Measurements from ENCODE around the gene SPRED2. TPM values are rescaled to one million over a fixed set of nuclear protein-coding genes. Genes with fewer than 3 reads are reported as not detected.

SPRED2 gene
- total and polyA plus RNA-seq, 2 of the 8 experiments (the other 6 are each of a cell fraction or from before 2014, with no cell fraction given), result 15.3 to 22.5 TPM

- POLR2A ChIA-PET (ENCODE audit: partially characterized antibody), result no interaction called here
- Histone ChIP-seq H2BK5ac (ENCODE audit: low read depth, low read length) (no peak overlapping the region), H3K4me2 (ENCODE audit: insufficient read depth in 1 of 2, low read depth in 2 of 2, low read length in 2 of 2) (no peak overlapping the region), H3K4me1 (replicated peaks in 1 of 4; ENCODE audit: control insufficient read depth in 3 of 4, insufficient read depth in 4 of 4, low read length in 3 of 4) (peaks cover 0 to 2% (median 0%) of the 10 kb centered on the region in 4 experiments; a peak in 1 of 7 replicates), H2BK120ac (replicated peaks; ENCODE audit: low read depth, low read length) (no peak overlapping the region), H2BK12ac (ENCODE audit: low read depth, low read length) (no peak overlapping the region), H2AFZ (ENCODE audit: low read length) (no peak overlapping the region), H4K5ac (ENCODE audit: insufficient read length, low read depth, low read length) (no peak overlapping the region), H2BK20ac (ENCODE audit: low read length) (no peak overlapping the region), H3K23ac (ENCODE audit: insufficient read length) (no peak overlapping the region), H4K20me1 (replicated peaks in 1 of 2; ENCODE audit: control insufficient read depth in 1 of 2, insufficient read depth in 2 of 2, low read length in 2 of 2) (no peaks in the 10 kb centered on the region), H4K91ac (replicated peaks; ENCODE audit: insufficient read length, low read length) (no peak overlapping the region), H3K56ac (replicated peaks; ENCODE audit: insufficient read length, low read depth, low read length) (no peak overlapping the region), H3K4me3 (ENCODE audit: extremely low read depth in 1 of 4, insufficient read depth in 2 of 4, low read depth in 3 of 4, low read length in 4 of 4) (no peak overlapping the region), H3K18ac (ENCODE audit: extremely low read depth, low read length) (no peak overlapping the region), H3K79me2 (ENCODE audit: control insufficient read depth in 1 of 2, insufficient read depth in 2 of 2, low read length in 2 of 2) (no peaks in the 10 kb centered on the region), H3K79me1 (ENCODE audit: low read depth, low read length) (no peaks in the 10 kb centered on the region), H3K9me3 (ENCODE audit: insufficient read depth in 2 of 2, low read depth in 1 of 2, low read length in 1 of 2) (no peaks in the 10 kb centered on the region), H3K27ac (ENCODE audit: low read depth, low read length) (no peak overlapping the region), H3K4ac (replicated peaks; ENCODE audit: insufficient read length, low read depth, low read length) (no peak overlapping the region), H3K36me3 (ENCODE audit: control insufficient read depth in 2 of 4, insufficient read depth in 4 of 4, low read length in 3 of 4) (no peaks in the 10 kb centered on the region; a peak in 1 of 8 replicates), H4K8ac (ENCODE audit: extremely low read depth, insufficient read depth, low read length) (no peak overlapping the region), H3K9ac (replicated peaks in 1 of 4; ENCODE audit: extremely low read depth in 1 of 4, low read depth in 3 of 4, low read length in 3 of 4) (no peak overlapping the region), H2AK5ac (ENCODE audit: low read depth, low read length) (no peak overlapping the region), H2BK15ac (ENCODE audit: low read length) (no peak overlapping the region), H3K14ac (ENCODE audit: insufficient read length) (no peak overlapping the region), H3K27me3 (replicated peaks in 1 of 4; ENCODE audit: control insufficient read depth in 3 of 4, extremely low read depth in 1 of 4, insufficient read depth in 3 of 4, low read length in 3 of 4) (peaks cover 0 to 2% (median 0%) of the 10 kb centered on the region in 4 experiments; a peak in 1 of 7 replicates), H3K23me2 (ENCODE audit: low read depth, low read length) (no peaks in the 10 kb centered on the region)
- CTCF ChIA-PET (ENCODE audit: partially characterized antibody), result interaction anchor here (1.0 to 1.1 kb wide), 2 partner anchors 103 to 181 kb away, joined by 3 read pairs; no protein-coding TSS in a partner anchor
- FAIRE-seq (no peak), DNase-seq (ENCODE audit: low read depth in 1 of 2, low spot score in 2 of 2) (no peak)
- TF ChIP-seq TAF7 (optimal IDR thresholded peaks at IDR 0.05; ENCODE audit: borderline replicate concordance, low read depth, low read length), result no peak
- no peak for TF ChIP-seq CTCF (IDR thresholded peaks at IDR 0.05; ENCODE audit: control extremely low read depth in 1 of 3, insufficient read depth in 1 of 3, low read depth in 1 of 3, low read length in 3 of 3)
- TF ChIP-seq POU5F1 (IDR thresholded peaks at IDR 0.05; ENCODE audit: low read depth, low read length), result no peak
- TF ChIP-seq E2F6 (IDR thresholded peaks at IDR 0.05), result no peak
- no peak for TF ChIP-seq PHF8 (conservative IDR thresholded peaks at IDR 0.05; ENCODE audit: low read depth, low read length)
- TF ChIP-seq BACH1 (IDR thresholded peaks at IDR 0.05; ENCODE audit: low read length), result no peak
- no peak for TF ChIP-seq TAF1 (IDR thresholded peaks at IDR 0.05; ENCODE audit: low read depth, low read length)
- no peak for TF ChIP-seq CHD2 (IDR thresholded peaks at IDR 0.05; ENCODE audit: low read length)
- TF ChIP-seq EZH2 (IDR thresholded peaks at IDR 0.05; ENCODE audit: low read depth, low read length, severe bottlenecking), result no peak
- TF ChIP-seq TEAD4 (IDR thresholded peaks at IDR 0.05; ENCODE audit: low read depth, low read length), result no peak
- no peak for TF ChIP-seq CREB1 (IDR thresholded peaks at IDR 0.05)
- TF ChIP-seq RAD21 (IDR thresholded peaks at IDR 0.05 in 1 of 2, conservative IDR thresholded peaks at IDR 0.05 in 1 of 2; ENCODE audit: low read depth in 2 of 2, low read length in 2 of 2), result no peak
Measured at GRCh38 chr2:65456064-65456463, 23.7 kb upstream of the SPRED2 start.

All from H1 (cell line).